WTC11 (cell line): Measurements from ENCODE around the gene SPATA31D3.
"Not testable (repeated sequence)": the region's sequence is repeated elsewhere in the genome, so short reads cannot be mapped to it uniquely, and the experiment has no call there.

Source experiments
- GABPB1 ChIP-seq: sonication (generic); formaldehyde crosslinking; IDR thresholded peaks from 2 replicates; pipeline ENCODE4 v1.8.1; 2023; ENCODE audit warnings: mild to moderate bottlenecking, missing genetic modification reagents
- MYBL2 ChIP-seq: sonication (generic); formaldehyde crosslinking; IDR thresholded peaks from 2 replicates; pipeline ENCODE4 v1.8.1; 2023; ENCODE audit warnings: mild to moderate bottlenecking, moderate library complexity, missing genetic modification reagents
- SMAD3 ChIP-seq: sonication (generic); formaldehyde crosslinking; IDR thresholded peaks from 2 replicates; pipeline ENCODE4 v1.8.0; 2022; ENCODE audit warnings: missing genetic modification reagents, mild to moderate bottlenecking, borderline replicate concordance
- TCF7 ChIP-seq: sonication (generic); formaldehyde crosslinking; IDR thresholded peaks from 2 replicates; pipeline ENCODE4 v1.8.0; 2022; ENCODE audit warnings: mild to moderate bottlenecking, low read depth, missing genetic modification reagents, moderate library complexity
- TEAD4 ChIP-seq: sonication (generic); formaldehyde crosslinking; IDR thresholded peaks from 2 replicates; pipeline ENCODE4 v1.8.0; 2022; ENCODE audit warnings: mild to moderate bottlenecking, missing genetic modification reagents
- ZNF671 ChIP-seq: fragments of 250-450 bp; sonication (Bioruptor Pico); IDR thresholded peaks from 2 replicates; pipeline ENCODE4 v1.8.0; 2021; ENCODE audit warnings: mild to moderate bottlenecking
- TF ChIP-seq, protein P1 (sequence below): fragments of 200-600 bp; IDR thresholded peaks from 2 replicates; pipeline ENCODE4 v1.8.0; 2022; ENCODE audit warnings: antibody characterized with exemption
- TF ChIP-seq, protein P2 (sequence below): sonication (generic); formaldehyde crosslinking; IDR thresholded peaks from 2 replicates; pipeline ENCODE4 v1.8.1; 2023; ENCODE audit warnings: mild to moderate bottlenecking, missing genetic modification reagents
- TF ChIP-seq, protein P3 (sequence below): sonication (generic); formaldehyde crosslinking; IDR thresholded peaks from 2 replicates; pipeline ENCODE4 v1.8.1; 2022; ENCODE audit warnings: missing genetic modification reagents, borderline replicate concordance
- TF ChIP-seq, protein P4 (sequence below): sonication (generic); formaldehyde crosslinking; IDR thresholded peaks from 2 replicates; pipeline ENCODE4 v1.8.1; 2022; ENCODE audit warnings: low read depth, missing genetic modification reagents, borderline replicate concordance
- TF ChIP-seq, protein P5 (sequence below): sonication (generic); formaldehyde crosslinking; IDR thresholded peaks from 2 replicates; pipeline ENCODE4 v1.8.0; 2022; ENCODE audit warnings: mild to moderate bottlenecking, missing genetic modification reagents
- TF ChIP-seq, protein P6 (sequence below): sonication (generic); formaldehyde crosslinking; IDR thresholded peaks from 2 replicates; pipeline ENCODE4 v1.8.0; 2022; ENCODE audit warnings: mild to moderate bottlenecking, missing genetic modification reagents

DNA sequence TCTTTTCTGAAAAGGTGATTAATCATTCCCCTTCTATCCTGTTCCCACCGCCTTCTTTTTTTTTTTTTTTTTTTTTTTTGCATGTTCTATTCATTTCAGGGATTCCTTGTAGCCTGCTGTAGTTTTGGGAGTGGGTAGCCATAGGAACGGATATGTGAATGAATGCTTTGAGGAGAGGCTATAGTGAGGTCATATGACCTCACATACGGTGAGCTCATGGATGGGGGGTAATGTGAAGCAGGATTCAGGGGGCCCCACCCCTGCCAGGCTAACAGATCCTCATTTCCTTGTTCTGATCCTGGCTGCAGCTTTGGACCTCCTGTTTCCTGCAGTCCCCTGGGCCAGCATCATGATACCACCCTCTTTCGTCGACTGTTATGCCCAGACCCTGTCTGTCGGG, 13.2 kb upstream of the SPATA31D3 start:
- TF ChIP-seq, protein P1, sequence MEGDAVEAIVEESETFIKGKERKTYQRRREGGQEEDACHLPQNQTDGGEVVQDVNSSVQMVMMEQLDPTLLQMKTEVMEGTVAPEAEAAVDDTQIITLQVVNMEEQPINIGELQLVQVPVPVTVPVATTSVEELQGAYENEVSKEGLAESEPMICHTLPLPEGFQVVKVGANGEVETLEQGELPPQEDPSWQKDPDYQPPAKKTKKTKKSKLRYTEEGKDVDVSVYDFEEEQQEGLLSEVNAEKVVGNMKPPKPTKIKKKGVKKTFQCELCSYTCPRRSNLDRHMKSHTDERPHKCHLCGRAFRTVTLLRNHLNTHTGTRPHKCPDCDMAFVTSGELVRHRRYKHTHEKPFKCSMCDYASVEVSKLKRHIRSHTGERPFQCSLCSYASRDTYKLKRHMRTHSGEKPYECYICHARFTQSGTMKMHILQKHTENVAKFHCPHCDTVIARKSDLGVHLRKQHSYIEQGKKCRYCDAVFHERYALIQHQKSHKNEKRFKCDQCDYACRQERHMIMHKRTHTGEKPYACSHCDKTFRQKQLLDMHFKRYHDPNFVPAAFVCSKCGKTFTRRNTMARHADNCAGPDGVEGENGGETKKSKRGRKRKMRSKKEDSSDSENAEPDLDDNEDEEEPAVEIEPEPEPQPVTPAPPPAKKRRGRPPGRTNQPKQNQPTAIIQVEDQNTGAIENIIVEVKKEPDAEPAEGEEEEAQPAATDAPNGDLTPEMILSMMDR: not testable (repeated sequence)
- not testable (repeated sequence) for TF ChIP-seq ZNF671 (CRISPR knock-in tag); GABPB1 (CRISPR knock-in tag); TEAD4 (CRISPR knock-in tag); SMAD3 (CRISPR knock-in tag); MYBL2; TCF7 (CRISPR knock-in tag)
- TF ChIP-seq, protein P2, sequence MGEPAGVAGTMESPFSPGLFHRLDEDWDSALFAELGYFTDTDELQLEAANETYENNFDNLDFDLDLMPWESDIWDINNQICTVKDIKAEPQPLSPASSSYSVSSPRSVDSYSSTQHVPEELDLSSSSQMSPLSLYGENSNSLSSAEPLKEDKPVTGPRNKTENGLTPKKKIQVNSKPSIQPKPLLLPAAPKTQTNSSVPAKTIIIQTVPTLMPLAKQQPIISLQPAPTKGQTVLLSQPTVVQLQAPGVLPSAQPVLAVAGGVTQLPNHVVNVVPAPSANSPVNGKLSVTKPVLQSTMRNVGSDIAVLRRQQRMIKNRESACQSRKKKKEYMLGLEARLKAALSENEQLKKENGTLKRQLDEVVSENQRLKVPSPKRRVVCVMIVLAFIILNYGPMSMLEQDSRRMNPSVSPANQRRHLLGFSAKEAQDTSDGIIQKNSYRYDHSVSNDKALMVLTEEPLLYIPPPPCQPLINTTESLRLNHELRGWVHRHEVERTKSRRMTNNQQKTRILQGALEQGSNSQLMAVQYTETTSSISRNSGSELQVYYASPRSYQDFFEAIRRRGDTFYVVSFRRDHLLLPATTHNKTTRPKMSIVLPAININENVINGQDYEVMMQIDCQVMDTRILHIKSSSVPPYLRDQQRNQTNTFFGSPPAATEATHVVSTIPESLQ (CRISPR knock-in tag): not testable (repeated sequence)
- TF ChIP-seq, protein P3, sequence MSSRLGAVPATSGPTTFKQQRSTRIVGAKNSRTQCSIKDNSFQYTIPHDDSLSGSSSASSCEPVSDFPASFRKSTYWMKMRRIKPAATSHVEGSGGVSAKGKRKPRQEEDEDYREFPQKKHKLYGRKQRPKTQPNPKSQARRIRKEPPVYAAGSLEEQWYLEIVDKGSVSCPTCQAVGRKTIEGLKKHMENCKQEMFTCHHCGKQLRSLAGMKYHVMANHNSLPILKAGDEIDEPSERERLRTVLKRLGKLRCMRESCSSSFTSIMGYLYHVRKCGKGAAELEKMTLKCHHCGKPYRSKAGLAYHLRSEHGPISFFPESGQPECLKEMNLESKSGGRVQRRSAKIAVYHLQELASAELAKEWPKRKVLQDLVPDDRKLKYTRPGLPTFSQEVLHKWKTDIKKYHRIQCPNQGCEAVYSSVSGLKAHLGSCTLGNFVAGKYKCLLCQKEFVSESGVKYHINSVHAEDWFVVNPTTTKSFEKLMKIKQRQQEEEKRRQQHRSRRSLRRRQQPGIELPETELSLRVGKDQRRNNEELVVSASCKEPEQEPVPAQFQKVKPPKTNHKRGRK (CRISPR knock-in tag): not testable (repeated sequence)
- TF ChIP-seq, protein P4, sequence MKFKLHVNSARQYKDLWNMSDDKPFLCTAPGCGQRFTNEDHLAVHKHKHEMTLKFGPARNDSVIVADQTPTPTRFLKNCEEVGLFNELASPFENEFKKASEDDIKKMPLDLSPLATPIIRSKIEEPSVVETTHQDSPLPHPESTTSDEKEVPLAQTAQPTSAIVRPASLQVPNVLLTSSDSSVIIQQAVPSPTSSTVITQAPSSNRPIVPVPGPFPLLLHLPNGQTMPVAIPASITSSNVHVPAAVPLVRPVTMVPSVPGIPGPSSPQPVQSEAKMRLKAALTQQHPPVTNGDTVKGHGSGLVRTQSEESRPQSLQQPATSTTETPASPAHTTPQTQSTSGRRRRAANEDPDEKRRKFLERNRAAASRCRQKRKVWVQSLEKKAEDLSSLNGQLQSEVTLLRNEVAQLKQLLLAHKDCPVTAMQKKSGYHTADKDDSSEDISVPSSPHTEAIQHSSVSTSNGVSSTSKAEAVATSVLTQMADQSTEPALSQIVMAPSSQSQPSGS (CRISPR knock-in tag): not testable (repeated sequence)
- TF ChIP-seq, protein P5, sequence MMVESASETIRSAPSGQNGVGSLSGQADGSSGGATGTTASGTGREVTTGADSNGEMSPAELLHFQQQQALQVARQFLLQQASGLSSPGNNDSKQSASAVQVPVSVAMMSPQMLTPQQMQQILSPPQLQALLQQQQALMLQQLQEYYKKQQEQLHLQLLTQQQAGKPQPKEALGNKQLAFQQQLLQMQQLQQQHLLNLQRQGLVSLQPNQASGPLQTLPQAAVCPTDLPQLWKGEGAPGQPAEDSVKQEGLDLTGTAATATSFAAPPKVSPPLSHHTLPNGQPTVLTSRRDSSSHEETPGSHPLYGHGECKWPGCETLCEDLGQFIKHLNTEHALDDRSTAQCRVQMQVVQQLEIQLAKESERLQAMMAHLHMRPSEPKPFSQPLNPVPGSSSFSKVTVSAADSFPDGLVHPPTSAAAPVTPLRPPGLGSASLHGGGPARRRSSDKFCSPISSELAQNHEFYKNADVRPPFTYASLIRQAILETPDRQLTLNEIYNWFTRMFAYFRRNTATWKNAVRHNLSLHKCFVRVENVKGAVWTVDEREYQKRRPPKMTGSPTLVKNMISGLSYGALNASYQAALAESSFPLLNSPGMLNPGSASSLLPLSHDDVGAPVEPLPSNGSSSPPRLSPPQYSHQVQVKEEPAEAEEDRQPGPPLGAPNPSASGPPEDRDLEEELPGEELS: not testable (repeated sequence)
- TF ChIP-seq, protein P6, sequence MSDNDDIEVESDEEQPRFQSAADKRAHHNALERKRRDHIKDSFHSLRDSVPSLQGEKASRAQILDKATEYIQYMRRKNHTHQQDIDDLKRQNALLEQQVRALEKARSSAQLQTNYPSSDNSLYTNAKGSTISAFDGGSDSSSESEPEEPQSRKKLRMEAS (CRISPR knock-in tag): not testable (repeated sequence)
